ENCODE data around the gene MFNG.
"Not testable (repeated sequence)": the region's sequence is repeated elsewhere in the genome, so short reads cannot be mapped to it uniquely, and the experiment has no call there.

The MFNG gene, protein sequence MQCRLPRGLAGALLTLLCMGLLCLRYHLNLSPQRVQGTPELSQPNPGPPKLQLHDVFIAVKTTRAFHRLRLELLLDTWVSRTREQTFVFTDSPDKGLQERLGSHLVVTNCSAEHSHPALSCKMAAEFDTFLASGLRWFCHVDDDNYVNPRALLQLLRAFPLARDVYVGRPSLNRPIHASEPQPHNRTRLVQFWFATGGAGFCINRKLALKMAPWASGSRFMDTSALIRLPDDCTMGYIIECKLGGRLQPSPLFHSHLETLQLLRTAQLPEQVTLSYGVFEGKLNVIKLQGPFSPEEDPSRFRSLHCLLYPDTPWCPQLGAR

DNA sequence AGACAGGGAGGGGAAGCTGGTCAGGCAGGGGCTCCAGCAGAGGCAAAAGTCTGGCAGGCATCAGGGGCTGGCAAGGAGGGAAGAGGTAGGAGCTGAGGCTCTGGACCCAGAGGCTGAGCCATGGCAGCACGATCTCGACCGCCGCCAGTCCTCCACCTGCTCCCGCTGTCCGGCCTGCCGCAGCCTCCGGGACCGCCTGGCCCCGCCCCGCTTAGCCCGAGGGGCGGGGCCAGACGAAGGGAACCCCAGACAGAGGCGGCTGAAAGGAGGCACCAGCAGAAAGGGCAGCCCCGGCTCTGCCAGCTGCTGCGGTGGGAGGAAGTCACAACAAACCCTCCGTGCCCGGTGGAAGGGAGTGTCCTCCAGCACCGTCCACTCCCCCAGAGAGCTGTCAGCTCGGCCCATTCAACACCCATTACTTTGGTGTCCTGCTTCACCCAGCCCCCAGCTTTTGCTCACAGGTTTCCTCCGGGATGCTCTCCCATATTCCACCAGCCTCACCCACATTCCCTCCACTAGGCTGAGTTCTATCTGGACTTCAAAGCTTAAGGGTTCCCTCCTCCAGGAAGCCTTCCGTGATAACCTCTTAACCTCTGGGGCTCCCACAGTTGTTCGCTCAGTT lies at the start of gene MFNG:
TSS of gene MFNG (minus strand) at position 161 of the 622 bp plus-strand sequence. CDS start 207 bp downstream, outside the sequence.
- peak; percentile 30 for DNase-seq (ENCODE audit: low spot score)

DNA sequence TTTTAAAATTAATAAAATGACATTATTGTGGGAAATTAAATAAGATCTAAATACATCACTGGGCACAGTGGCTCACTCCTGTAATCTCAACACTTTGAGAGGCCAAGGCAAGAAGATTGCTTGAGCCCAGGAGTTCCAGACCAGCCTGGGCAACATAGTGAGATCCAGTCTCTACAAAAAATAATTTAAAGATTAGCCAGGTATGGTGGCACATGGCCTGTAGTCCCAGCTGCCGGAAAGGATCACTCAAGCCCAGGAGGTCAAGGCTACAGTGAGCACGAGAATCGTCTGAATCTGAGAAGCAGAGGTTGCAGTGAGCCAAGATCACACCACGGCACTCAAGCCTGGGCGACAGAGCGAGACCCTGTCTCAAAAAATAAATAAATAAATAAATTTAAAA lies 49.0 kb upstream of the MFNG start:
- DNase-seq (ENCODE audit: low spot score), result no peak

DNA sequence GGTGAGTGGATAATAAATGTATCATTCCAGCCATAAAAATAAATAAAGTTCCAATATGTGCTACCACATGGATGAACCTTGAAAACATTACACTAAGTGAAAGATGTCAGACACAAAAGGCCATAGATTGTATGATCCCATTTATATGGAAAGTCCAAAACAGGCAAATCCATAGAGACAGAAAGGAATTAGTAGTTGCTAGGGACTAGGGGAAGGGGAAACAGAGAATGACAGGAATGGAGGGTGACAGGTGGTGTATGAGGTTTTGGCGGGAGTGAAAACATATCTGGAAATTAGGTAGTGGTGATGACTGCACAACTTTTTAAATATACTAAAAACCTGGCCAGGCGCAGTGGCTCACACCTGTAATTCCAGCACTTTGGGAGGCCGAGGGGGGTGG lies 48.3 kb upstream of the MFNG start:
- no peak for DNase-seq (ENCODE audit: low spot score)

DNA sequence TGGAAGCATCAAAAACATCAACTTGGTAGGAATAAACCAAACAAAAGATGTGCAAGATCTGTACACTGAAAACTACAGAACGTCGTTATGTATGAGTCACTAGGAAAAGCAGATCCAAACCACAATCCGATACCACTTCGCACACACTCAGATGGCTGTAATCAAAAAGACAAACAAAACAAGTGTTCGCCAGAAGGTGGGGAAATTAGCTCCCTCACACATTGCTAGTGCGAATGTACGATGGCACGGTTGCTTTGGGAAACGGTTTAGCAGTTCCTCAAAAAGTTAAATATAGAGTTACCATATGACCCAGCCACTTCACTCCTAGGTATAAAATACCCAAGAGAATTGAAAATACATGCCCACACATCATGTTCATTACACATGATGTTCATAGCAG lies 47.8 kb upstream of the MFNG start:
- no peak for DNase-seq (ENCODE audit: low spot score)

DNA sequence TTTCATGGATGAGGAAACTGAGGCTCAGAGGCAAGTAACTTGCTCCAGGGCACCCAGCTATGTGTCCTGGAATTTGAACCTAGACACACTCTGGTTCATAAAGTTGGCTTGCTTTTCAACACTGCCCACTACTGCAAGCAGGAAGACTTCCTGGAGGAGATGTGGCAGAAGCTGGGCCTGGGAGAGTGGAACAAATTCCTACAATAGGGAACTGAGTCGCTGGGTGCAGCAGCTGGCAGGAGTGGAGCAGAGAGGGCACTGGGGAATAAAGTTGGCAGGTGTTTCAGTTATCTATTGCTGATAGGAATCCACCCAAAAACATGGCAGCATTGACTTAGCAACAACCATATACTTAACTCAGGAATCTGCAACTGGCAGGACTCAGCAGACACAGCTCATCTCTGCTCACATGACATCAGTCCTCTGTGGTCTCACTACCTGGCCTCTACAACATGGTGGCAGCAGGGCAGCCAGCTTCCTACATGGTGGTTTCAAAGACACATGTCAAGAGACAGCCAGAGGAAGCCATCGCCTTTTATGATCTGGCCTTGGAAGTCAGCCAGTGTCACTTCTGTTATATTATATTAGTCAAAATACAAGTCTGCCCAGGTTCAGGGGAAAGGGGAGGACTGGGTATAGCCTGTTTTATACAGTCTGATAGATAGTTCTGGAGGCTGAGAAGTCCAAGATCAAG lies 43.6 kb upstream of the MFNG start:
- no peak for DNase-seq (ENCODE audit: low spot score)

DNA sequence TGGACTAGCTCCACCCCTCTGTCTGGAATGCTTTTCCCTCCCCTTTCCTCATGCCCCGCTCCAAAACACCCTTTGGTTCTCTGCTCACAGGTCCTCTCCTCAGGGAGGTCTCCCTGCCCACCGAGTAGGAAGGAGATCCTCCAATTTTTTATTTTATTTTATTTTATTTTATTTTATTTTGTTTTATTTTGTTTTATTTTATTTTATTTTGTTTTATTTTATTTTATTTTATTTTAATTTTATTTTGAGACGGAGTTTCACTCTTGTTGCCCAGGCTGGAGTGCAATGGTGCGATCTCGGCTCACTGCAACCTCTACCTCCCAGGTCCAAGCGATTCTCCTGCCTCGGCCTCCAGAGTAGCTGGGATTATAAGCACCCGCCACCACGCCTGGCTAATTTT lies 41.8 kb upstream of the MFNG start:
- DNase-seq (ENCODE audit: low spot score), result not testable (repeated sequence)

DNA sequence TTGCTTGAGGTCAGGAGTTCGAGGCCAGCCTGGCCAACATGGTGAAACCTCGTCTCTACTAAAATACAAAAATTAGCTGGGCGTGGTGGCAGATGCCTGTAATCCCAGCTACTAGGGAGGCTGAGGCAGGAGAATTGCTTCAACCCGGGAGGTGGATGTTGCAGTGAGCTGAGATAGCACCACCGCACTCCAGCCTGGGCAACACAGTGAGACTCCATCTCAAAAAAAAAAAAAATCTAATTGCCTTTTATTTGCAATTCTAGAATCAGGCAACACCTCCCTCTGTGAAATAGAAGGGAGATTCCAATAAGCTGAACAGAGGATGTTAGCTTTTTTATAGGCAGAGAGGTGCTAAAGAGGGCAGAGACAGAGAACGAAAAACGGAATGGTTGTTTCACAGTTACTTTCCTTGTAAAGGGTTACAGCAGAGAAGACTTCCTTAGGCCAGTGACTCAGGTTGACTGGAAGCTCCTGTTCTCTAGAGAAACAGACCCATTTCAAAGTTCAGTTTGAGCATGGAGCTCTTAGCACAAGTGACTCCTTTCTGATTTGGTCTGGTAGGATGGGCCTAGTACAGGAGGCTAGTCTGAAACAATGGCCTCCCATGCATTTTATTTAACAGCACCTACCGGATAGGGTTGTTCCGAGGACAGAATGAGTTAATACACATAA lies 41.0 kb upstream of the MFNG start:
- DNase-seq (ENCODE audit: low spot score), result not testable (repeated sequence)

- no peak for DNase-seq (ENCODE audit: low spot score)
Measured at GRCh38 chr22:37526376-37526775, 40.2 kb upstream of the MFNG start.

DNA sequence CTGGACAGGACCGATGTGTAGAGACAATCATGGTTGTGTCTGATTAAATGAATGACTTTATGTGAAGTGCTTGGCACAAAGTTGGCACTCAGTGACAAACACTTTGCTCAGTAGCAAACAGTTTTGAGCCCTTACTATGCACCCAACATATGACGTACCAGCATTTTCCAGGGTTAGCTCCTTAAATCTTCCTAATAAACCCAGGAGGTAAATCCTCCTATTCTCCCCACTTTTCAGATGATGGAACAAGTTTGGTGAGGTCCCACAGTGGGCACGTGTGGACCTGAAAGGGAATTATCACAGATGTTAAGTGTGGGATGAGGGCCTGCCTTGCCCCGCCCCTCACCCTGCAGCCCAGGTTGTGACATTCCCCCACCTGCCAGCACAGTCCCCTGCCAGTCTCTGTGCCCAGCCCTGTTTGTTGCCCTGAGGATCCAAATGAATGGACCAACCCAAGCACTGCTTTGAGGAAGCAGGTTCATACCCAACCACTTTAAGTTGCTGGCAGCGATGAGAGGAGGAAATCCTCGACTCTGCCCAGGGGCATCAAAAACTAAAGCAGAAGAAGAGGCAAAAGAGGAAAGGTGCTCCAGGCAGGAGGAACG lies 39.7 kb upstream of the MFNG start:
- no peak for DNase-seq (ENCODE audit: low spot score)

DNA sequence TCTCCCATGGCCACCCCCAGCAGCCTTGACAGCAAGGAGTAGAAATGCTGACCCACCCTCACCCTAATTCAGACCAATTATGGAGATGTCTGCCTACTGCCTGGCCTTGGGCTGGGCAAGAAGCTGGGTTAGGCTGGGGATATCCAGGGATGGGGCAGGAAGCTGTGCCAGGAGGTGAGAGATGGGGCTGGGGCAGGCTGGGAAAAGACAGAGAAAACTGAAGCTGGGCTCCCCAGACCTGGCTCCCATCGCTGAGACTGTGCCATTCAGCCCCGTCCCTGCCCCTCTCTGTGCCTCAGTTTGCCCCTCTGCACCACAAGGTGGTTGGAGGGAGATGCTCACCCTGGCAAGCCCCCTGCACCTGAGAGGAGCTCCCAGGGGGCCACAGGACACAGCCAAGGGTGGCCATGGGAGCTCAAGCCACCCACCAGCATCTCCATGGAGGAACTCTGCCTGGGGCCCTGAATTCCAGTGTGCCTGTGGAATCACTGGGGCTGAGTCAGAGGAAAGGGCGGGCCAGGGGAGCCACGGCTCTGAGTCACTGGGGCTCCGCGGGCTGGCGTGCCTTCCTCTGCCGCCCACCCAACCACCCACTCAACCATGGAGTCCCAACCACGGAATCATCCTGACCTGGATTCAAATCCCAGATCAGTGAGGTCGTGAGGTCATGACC lies 39.0 kb upstream of the MFNG start:
- peak; percentile 82 for DNase-seq (ENCODE audit: low spot score)

DNA sequence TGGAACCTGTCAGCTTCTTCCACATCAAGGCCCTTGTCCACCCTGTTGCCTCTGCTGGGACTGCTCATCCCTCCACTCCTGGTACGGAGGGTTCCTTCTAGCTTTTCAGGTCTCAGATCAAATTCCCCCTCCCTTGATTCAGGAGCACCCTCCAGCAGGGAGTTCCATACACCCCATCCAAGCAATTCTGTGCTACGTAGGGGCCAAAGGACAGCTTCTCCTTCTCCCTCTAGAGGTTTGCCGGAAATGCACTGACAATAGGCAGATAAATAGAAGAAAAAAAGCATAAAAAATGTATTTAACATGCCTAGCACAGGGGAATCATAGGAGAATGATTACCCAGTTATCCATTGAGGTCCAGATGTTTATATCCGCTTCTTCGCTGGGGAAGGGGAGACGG lies 36.3 kb upstream of the MFNG start:
- no peak for DNase-seq (ENCODE audit: low spot score)

- no peak for DNase-seq (ENCODE audit: low spot score)
Measured at GRCh38 chr22:37521236-37521739, 35.1 kb upstream of the MFNG start.

- no peak for DNase-seq (ENCODE audit: low spot score)
Measured at GRCh38 chr22:37520776-37521191, 34.6 kb upstream of the MFNG start.

- DNase-seq (ENCODE audit: low spot score), result no peak
Measured at GRCh38 chr22:37519268-37520195, 33.3 kb upstream of the MFNG start, which contains the start of gene CARD10. Gene CARD10 (minus strand): TSS chr22:37519415. CDS start chr22:37519200, 215 bp downstream.

GRCh38 chr22:37518509-37519267 lies 32.5 kb upstream of the MFNG start:
- DNase-seq (ENCODE audit: low spot score), result no peak

GRCh38 chr22:37517826-37518450 lies 31.8 kb upstream of the MFNG start:
- DNase-seq (ENCODE audit: low spot score), result no peak

GRCh38 chr22:37516456-37516855 lies 30.3 kb upstream of the MFNG start:
- no peak for DNase-seq (ENCODE audit: low spot score)

DNA sequence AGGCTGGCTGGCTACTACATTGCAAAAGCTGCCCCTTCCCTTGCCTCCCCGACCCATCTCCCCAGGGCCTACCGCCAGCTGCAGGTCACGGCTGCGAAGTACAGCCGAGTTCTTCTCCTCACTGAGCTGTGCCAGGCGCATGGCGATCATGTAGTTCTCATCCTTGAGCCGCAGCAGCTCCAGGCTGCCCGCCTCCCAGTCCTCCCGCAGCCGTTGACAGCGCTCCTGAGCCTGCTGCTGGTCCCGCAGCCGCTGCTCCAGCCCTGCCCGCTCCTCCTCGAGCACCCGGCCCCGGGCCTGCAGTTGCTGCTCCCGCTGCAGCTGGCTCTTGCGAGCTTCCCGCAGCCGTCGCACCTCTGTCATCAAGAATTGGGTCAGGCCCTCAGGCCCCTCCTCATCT lies 29.7 kb upstream of the MFNG start:
- DNase-seq (ENCODE audit: low spot score), result no peak

DNA sequence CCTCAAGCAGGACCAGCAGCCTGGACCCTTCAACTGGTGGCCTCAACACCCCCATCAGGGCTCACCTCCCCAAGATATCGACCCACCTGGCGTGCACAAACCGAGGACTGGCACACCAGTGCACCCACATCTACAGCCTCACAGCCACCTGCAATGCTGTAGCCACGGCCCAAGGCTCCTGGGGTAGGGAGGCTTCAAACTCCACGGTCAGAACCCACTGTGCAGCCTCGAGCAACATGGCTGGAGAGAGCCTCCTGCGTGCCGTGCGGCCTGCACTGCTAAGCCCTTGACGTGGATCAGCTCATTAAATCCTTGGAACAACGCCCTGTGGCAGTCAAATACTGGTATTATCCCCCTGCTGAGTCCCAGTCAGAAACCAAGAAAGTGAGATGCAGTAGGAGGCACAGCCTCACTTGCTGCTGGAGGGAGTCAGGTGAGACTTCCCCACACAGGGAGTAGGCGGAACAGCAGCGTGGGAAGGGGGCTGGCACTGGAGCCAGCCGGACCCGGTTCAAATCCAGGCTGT lies 28.4 kb upstream of the MFNG start:
- no peak for DNase-seq (ENCODE audit: low spot score)
